ENCODE data around the gene BCL2.

Gene BCL2

DNA sequence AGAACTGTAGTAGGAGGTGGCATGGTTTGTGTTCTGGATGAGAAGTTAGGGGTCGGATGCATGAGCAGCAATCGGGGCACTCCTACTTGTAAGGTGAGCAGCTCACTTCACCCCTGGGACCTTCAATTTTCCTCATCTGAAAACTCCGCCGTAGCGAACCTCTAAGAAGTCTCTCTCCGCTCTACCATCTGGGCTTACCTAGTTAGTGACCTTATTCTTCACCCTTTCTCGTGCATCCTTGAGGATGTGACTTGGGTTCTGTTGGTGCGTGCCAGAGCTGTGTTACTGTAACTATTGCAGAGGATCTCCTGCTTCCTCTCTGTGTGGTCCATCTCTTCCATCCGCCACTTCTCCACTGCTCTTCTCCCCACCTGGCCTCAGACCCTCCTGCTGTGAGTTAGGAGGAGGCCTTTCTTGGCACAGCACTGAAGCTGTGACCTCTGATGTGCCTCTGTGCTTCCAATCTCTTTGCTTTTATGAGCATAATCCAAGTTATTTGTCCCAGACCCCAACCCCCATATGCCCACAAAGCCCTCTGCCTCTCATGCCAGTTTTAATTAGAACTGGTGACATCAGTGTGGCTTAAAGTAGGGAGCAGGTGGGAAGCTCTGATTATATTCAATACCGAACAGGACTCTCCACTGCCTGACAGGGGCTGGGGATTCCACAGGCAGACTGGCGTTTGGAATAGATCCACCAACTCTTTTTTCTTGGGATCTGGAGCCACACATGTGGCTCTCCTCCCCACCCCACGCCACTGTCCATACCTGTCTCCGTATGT, 178.4 kb downstream of the BCL2 start:
- TF ChIP-seq CTCF (conservative IDR thresholded peaks at IDR 0.05; ENCODE audit: low read length), result no peak
- DNase-seq (ENCODE audit: low read depth), result no peak
- no peak overlapping the region for H3K4me3 ChIP-seq (ENCODE audit: low read length)

GRCh38 chr18:63140038-63140450, 179.5 kb downstream of the BCL2 start:
- no peak for DNase-seq (ENCODE audit: low read depth)
- no peak overlapping the region for H3K4me3 ChIP-seq (ENCODE audit: low read length)
- no peak for TF ChIP-seq CTCF (conservative IDR thresholded peaks at IDR 0.05; ENCODE audit: low read length)

GRCh38 chr18:63138436-63139340, 180.9 kb downstream of the BCL2 start:
- peak; percentile 35 for DNase-seq (ENCODE audit: low read depth)
- H3K4me3 ChIP-seq (ENCODE audit: low read length), result peak overlapping the region; percentile 33
- TF ChIP-seq CTCF (conservative IDR thresholded peaks at IDR 0.05; ENCODE audit: low read length), result no peak

DNA sequence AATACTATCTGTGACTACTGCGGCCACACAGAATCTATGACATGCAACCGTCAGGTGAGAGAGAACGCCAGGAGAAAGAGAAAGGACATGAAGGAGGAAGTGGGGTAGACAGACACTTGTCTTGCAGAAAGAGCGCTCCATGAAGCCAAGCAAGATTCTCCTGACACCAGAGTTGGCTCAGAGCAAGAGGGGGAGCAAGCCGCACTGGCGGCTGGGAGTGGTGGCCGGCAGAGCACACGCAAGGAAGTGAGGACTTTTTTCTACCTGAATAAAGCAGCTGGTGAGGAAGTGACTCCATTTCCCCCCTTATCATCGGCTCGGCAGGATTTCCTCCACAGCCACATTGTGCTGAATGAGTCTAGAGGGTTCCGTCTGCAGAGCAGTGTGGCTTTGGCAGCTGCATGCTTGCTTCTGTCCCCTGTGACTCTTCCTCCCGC, 181.6 kb downstream of the BCL2 start:
- no peak for DNase-seq (ENCODE audit: low read depth)
- peak overlapping the region; percentile 33 for H3K4me3 ChIP-seq (ENCODE audit: low read length)
- TF ChIP-seq CTCF (conservative IDR thresholded peaks at IDR 0.05; ENCODE audit: low read length), result no peak

- no peak for DNase-seq (ENCODE audit: low read depth)
- TF ChIP-seq CTCF (conservative IDR thresholded peaks at IDR 0.05; ENCODE audit: low read length), result no peak
- no peak overlapping the region for H3K4me3 ChIP-seq (ENCODE audit: low read length)
These were observed 184.5 kb downstream of the BCL2 start for GRCh38 chr18:63135101-63135500.

- TF ChIP-seq CTCF (conservative IDR thresholded peaks at IDR 0.05; ENCODE audit: low read length), result no peak
- H3K4me3 ChIP-seq (ENCODE audit: low read length), result no peak overlapping the region
- no peak for DNase-seq (ENCODE audit: low read depth)
These were observed 186.8 kb downstream of the BCL2 start for GRCh38 chr18:63132819-63133200.

All from AG10803 (cell line).